Measurements from ENCODE around the gene RFX3. TPM values are rescaled to one million over a fixed set of nuclear protein-coding genes. Genes with fewer than 3 reads are reported as not detected.

RFX3 gene
- total RNA-seq, 1 experiment from 2014 or later, result 9.9 TPM

DNA sequence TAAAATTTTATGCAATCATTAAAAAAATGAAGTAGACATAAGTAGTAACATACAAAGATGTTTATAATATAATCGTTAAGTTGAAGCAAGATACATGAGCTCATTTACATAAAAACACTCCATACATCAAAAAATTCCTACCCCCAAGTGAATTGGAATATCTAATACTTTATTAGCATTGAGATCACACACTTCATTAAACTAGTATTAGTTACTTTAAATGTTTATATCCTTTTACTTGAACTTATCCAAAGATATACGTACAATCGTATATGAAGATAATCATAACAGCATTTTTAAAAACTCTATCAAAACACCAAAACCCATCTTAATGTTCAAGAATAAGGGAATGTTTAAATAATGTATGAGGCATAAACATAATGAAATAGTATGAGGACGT lies 275.1 kb downstream of the RFX3 start:
- H2AFZ ChIP-seq (ENCODE audit: low read length), result no peak overlapping the region
- H4K8ac ChIP-seq (replicated peaks; ENCODE audit: insufficient read length, low read depth, low read length), result no peak overlapping the region
- H2BK120ac ChIP-seq (ENCODE audit: low read depth, low read length, poor library complexity, severe bottlenecking), result no peak overlapping the region
- H4K5ac ChIP-seq (ENCODE audit: insufficient read length, low read depth, low read length), result no peak overlapping the region
- peaks cover 0 to 18% (median 2%) of the 10 kb centered on the region in 3 experiments; a peak in 4 of 7 replicates for H3K36me3 Mint-ChIP-seq (ENCODE audit: insufficient read depth in 1 of 3, low read depth in 3 of 3)
- H3K23ac ChIP-seq (ENCODE audit: insufficient read length, low read depth, low read length), result no peak overlapping the region
- no peaks in the 10 kb centered on the region for H3K27me3 ChIP-seq (ENCODE audit: insufficient read depth, low read length)
- no peak overlapping the region for H4K91ac ChIP-seq (ENCODE audit: insufficient read length, low read depth, low read length)
- no peak overlapping the region for H3T11ph ChIP-seq (ENCODE audit: low read length)
- H2BK5ac ChIP-seq (ENCODE audit: insufficient read length, low read length), result no peak overlapping the region
- H3K4me3 Mint-ChIP-seq, result no peak overlapping the region
- H3K79me1 ChIP-seq (ENCODE audit: insufficient read depth, low read depth, low read length, poor library complexity, severe bottlenecking), result no peaks in the 10 kb centered on the region
- H3K4ac ChIP-seq (ENCODE audit: low read depth, low read length), result no peak overlapping the region
- no peak overlapping the region for H2AK5ac ChIP-seq (ENCODE audit: insufficient read length, low read length)
- WGBS (ENCODE audit: extremely low coverage, insufficient read length, low lambda C conversion rate), result 100% methylated on average over 1 of the region's 4 CpGs
- no peaks in the 10 kb centered on the region for H3K9me3 ChIP-seq (ENCODE audit: control insufficient read depth, low read depth, low read length)
- no peak overlapping the region for H3K4me2 ChIP-seq (ENCODE audit: insufficient read depth, insufficient read length, low read length)
- no peak overlapping the region for H3K27ac Mint-ChIP-seq
- no peak overlapping the region for H3K14ac ChIP-seq (ENCODE audit: insufficient read depth, low read length)
- no peaks in the 10 kb centered on the region for H3K9me3 Mint-ChIP-seq
- H3K23me2 ChIP-seq (ENCODE audit: insufficient read length, low read depth, low read length, poor library complexity, severe bottlenecking), result no peaks in the 10 kb centered on the region
- no peak overlapping the region for H3K18ac ChIP-seq (ENCODE audit: insufficient read length, low read depth, low read length)
- H3K4me1 ChIP-seq (ENCODE audit: insufficient read depth, low read length), result no peaks in the 10 kb centered on the region
- no peaks in the 10 kb centered on the region for H3K27me3 Mint-ChIP-seq (ENCODE audit: low read depth)
- H3K56ac ChIP-seq (ENCODE audit: insufficient read length, low read depth, low read length), result no peak overlapping the region
- no peak overlapping the region for H2BK15ac ChIP-seq (ENCODE audit: low read depth, low read length)
- TF ChIP-seq, protein P1, sequence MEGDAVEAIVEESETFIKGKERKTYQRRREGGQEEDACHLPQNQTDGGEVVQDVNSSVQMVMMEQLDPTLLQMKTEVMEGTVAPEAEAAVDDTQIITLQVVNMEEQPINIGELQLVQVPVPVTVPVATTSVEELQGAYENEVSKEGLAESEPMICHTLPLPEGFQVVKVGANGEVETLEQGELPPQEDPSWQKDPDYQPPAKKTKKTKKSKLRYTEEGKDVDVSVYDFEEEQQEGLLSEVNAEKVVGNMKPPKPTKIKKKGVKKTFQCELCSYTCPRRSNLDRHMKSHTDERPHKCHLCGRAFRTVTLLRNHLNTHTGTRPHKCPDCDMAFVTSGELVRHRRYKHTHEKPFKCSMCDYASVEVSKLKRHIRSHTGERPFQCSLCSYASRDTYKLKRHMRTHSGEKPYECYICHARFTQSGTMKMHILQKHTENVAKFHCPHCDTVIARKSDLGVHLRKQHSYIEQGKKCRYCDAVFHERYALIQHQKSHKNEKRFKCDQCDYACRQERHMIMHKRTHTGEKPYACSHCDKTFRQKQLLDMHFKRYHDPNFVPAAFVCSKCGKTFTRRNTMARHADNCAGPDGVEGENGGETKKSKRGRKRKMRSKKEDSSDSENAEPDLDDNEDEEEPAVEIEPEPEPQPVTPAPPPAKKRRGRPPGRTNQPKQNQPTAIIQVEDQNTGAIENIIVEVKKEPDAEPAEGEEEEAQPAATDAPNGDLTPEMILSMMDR (conservative IDR thresholded peaks at IDR 0.05), result no peak
- H2BK12ac ChIP-seq (ENCODE audit: insufficient read length, low read depth, low read length), result no peak overlapping the region
- no peak overlapping the region for H3K9ac ChIP-seq (ENCODE audit: extremely low read depth, insufficient read length, low read length)
- H3K79me2 ChIP-seq (ENCODE audit: insufficient read depth, low read length), result no peaks in the 10 kb centered on the region
- H3K4me1 Mint-ChIP-seq, result peaks cover 4 to 5% of the 10 kb centered on the region in 2 experiments; a peak in 3 of 4 replicates
- H3K27ac ChIP-seq (ENCODE audit: insufficient read length, low read depth, low read length), result no peak overlapping the region
- DNase-seq, result no peak
- no peaks in the 10 kb centered on the region for H4K20me1 ChIP-seq (ENCODE audit: control insufficient read depth, insufficient read depth, insufficient read length)
- no peak overlapping the region for H2BK20ac ChIP-seq (ENCODE audit: low read depth, low read length, poor library complexity, severe bottlenecking)

Measured in H9 (cell line).